Measurements from ENCODE around the gene AVPR2.

The AVPR2 gene

GRCh38 chrX:153924149-153924861 lies 19.8 kb downstream of the AVPR2 start:
- peak overlapping the region; percentile 74; the same call in 1 of the 2 replicates for H3K4me3 ChIP-seq (ENCODE audit: low read length)
- no peak for TF ChIP-seq ZNF274 (IDR thresholded peaks at IDR 0.05; ENCODE audit: low read depth, low read length)

GRCh38 chrX:153925387-153925738 lies 20.9 kb downstream of the AVPR2 start:
- no peak for TF ChIP-seq ZNF274 (IDR thresholded peaks at IDR 0.05; ENCODE audit: low read depth, low read length)
- H3K4me3 ChIP-seq (ENCODE audit: low read length) = peak overlapping the region; percentile 74; the same call in 1 of the 2 replicates

GRCh38 chrX:153925739-153926551 lies 21.5 kb downstream of the AVPR2 start, which contains the start of gene ARHGAP4:
TSS of gene ARHGAP4 (minus strand) at chrX:153926264. CDS start at chrX:153926202, 62 bp downstream.
- TF ChIP-seq ZNF274 (IDR thresholded peaks at IDR 0.05; ENCODE audit: low read depth, low read length) = no peak
- peak within 1 kb of the TSS; percentile 74 for H3K4me3 ChIP-seq (ENCODE audit: low read length)

GRCh38 chrX:153926552-153926857 lies 22.0 kb downstream of the AVPR2 start:
- no peak for TF ChIP-seq ZNF274 (IDR thresholded peaks at IDR 0.05; ENCODE audit: low read depth, low read length)
- peak overlapping the region; percentile 74; the same call in 1 of the 2 replicates for H3K4me3 ChIP-seq (ENCODE audit: low read length)

- no peak for TF ChIP-seq ZNF274 (IDR thresholded peaks at IDR 0.05; ENCODE audit: low read depth, low read length)
- H3K4me3 ChIP-seq (ENCODE audit: low read length) = peak overlapping the region; percentile 55; the same call in 1 of the 2 replicates
Observed at GRCh38 chrX:153926858-153927671, 22.6 kb downstream of the AVPR2 start.

GRCh38 chrX:153927672-153927921 lies 23.1 kb downstream of the AVPR2 start:
- H3K4me3 ChIP-seq (ENCODE audit: low read length) = peak overlapping the region; percentile 55; the same call in 1 of the 2 replicates
- TF ChIP-seq ZNF274 (IDR thresholded peaks at IDR 0.05; ENCODE audit: low read depth, low read length) = no peak

GRCh38 chrX:153927922-153928760 lies 23.7 kb downstream of the AVPR2 start:
- peak overlapping the region; percentile 55; the same call in 1 of the 2 replicates for H3K4me3 ChIP-seq (ENCODE audit: low read length)

GRCh38 chrX:153928846-153929245 lies 24.4 kb downstream of the AVPR2 start:
- no peak for TF ChIP-seq ZNF274 (IDR thresholded peaks at IDR 0.05; ENCODE audit: low read depth, low read length)
- peak overlapping the region; percentile 45; the same call in 1 of the 2 replicates for H3K4me3 ChIP-seq (ENCODE audit: low read length)

More at GRCh38 chrX:153927922-153928760, 23.7 kb downstream of the AVPR2 start:
- TF ChIP-seq ZNF274 (IDR thresholded peaks at IDR 0.05; ENCODE audit: low read depth, low read length) = no peak

GRCh38 chrX:153929576-153929975 lies 25.1 kb downstream of the AVPR2 start:
- no peak overlapping the region for H3K4me3 ChIP-seq (ENCODE audit: low read length)
- TF ChIP-seq ZNF274 (IDR thresholded peaks at IDR 0.05; ENCODE audit: low read depth, low read length) = no peak

- H3K4me3 ChIP-seq (ENCODE audit: low read length) = no peak overlapping the region
- TF ChIP-seq ZNF274 (IDR thresholded peaks at IDR 0.05; ENCODE audit: low read depth, low read length) = no peak
Observed at GRCh38 chrX:153930011-153930910, 25.8 kb downstream of the AVPR2 start.

GRCh38 chrX:153931151-153931550 lies 26.7 kb downstream of the AVPR2 start:
- no peak for TF ChIP-seq ZNF274 (IDR thresholded peaks at IDR 0.05; ENCODE audit: low read depth, low read length)
- H3K4me3 ChIP-seq (ENCODE audit: low read length) = no peak overlapping the region

GRCh38 chrX:153931748-153932147 lies 27.3 kb downstream of the AVPR2 start:
- no peak for TF ChIP-seq ZNF274 (IDR thresholded peaks at IDR 0.05; ENCODE audit: low read depth, low read length)

More at GRCh38 chrX:153931748-153932147, 27.3 kb downstream of the AVPR2 start:
- no peak overlapping the region for H3K4me3 ChIP-seq (ENCODE audit: low read length)

Data from GM08714 (cell line).